BJ (cell line): Measurements from ENCODE around the gene FAM149B1. TPM values are rescaled to one million over a fixed set of nuclear protein-coding genes. Genes with fewer than 3 reads are reported as not detected.
A peak's percentile ranks its signal among the peaks of the same experiment; 100 is the strongest.

Source experiments
- CTCF ChIA-PET: fragments of 350-600 bp; formaldehyde crosslinking; extraction: SDS; loops from one replicate; lab custom pipeline; 2021; ENCODE audit warnings: antibody characterized with exemption, inconsistent platforms; lab: Yijun Ruan, JAX
- POLR2A ChIA-PET: fragments of 300-600 bp; sonication (Branson Sonifier 250); formaldehyde crosslinking; extraction: SDS; loops from one replicate; lab custom pipeline; 2021; ENCODE audit warnings: antibody characterized with exemption; lab: Charles Lee
- DNase-seq: peaks from one replicate; pipeline ENCODE4 v3.0.0-alpha.2; 2011; ENCODE audit warnings: low read depth
- H3K27me3 ChIP-seq: 2 replicates; pipeline ENCODE4 v1.6.0; 2011; ENCODE audit warnings: low read length; ENCODE audit not compliant: control insufficient read depth, insufficient read depth
- H3K36me3 ChIP-seq: 2 replicates; pipeline ENCODE4 v1.5.1; 2011; ENCODE audit warnings: low read length; ENCODE audit not compliant: control insufficient read depth, insufficient read depth
- H3K4me3 ChIP-seq: 2 replicates; pipeline ENCODE4 v1.5.1; 2011; ENCODE audit warnings: low read depth, mild to moderate bottlenecking, control low read depth, low read length
- CTCF ChIP-seq: IDR thresholded peaks from 2 replicates; pipeline ENCODE4 v1.5.1; 2011; ENCODE audit warnings: low read depth, mild to moderate bottlenecking, control low read depth, inconsistent platforms, low read length, moderate library complexity; ENCODE audit not compliant: insufficient read depth
- polyA plus RNA-seq: library from polyadenylated mRNA; depleted of rRNA; stranded (reverse); fragments of >200 nt; gene quantifications from 2 replicates; pipeline ENCODE4 v1.2.3, GENCODE V29; 2011

The FAM149B1 gene
- polyA plus RNA-seq, 1 experiment: 33.0 TPM

- ChIA-PET CTCF (interaction anchor here (0.6 to 2.8 kb wide), 14 partner anchors 9 to 884 kb away, joined by 3 to 13 read pairs (median 5); partner anchors contain the start of genes CFAP70 and DNAJC9), POLR2A (interaction anchor here (0.5 kb wide), 1 partner anchor 327 kb away, joined by 3 read pairs; no protein-coding TSS in a partner anchor)
- peaks cover 3% of the 10 kb centered on the region for H3K27me3 ChIP-seq
- TF ChIP-seq CTCF: peak; percentile 56
- no peak overlapping the region for H3K4me3 ChIP-seq
- no peak for DNase-seq
- no peaks in the 10 kb centered on the region for H3K36me3 ChIP-seq
These were observed 95.9 kb downstream of the FAM149B1 start for GRCh38 chr10:73263693-73264347.

- Histone ChIP-seq H3K36me3 (no peaks in the 10 kb centered on the region), H3K27me3 (peaks cover 4% of the 10 kb centered on the region), H3K4me3 (no peak overlapping the region)
- no peak for TF ChIP-seq CTCF
- ChIA-PET CTCF (interaction anchor here (1.0 to 2.8 kb wide), 12 partner anchors 8 to 379 kb away, joined by 3 to 13 read pairs (median 5); partner anchors contain the start of genes CFAP70 and DNAJC9), POLR2A (interaction anchor here (0.5 kb wide), 1 partner anchor 326 kb away, joined by 3 read pairs; no protein-coding TSS in a partner anchor)
- DNase-seq: no peak
These were observed 96.5 kb downstream of the FAM149B1 start for GRCh38 chr10:73264423-73264822.

- no peak for TF ChIP-seq CTCF
- no peak for DNase-seq
- H3K36me3 ChIP-seq: no peaks in the 10 kb centered on the region
- ChIA-PET CTCF (no interaction called here), POLR2A (interaction anchor here (0.6 kb wide), 1 partner anchor 16 kb away, joined by 3 read pairs; no protein-coding TSS in a partner anchor)
- peaks cover 3% of the 10 kb centered on the region; the same call in 1 of the 2 replicates for H3K27me3 ChIP-seq
- no peak overlapping the region for H3K4me3 ChIP-seq
These were observed 113.2 kb downstream of the FAM149B1 start for GRCh38 chr10:73281097-73281496.

- Histone ChIP-seq H3K27me3 (no peaks in the 10 kb centered on the region), H3K4me3 (no peak overlapping the region), H3K36me3 (no peaks in the 10 kb centered on the region)
- TF ChIP-seq CTCF: no peak
- ChIA-PET POLR2A (no interaction called here), CTCF (no interaction called here)
- no peak for DNase-seq
These were observed 119.5 kb downstream of the FAM149B1 start for GRCh38 chr10:73287441-73287840.

- no peak for TF ChIP-seq CTCF
- CTCF ChIA-PET: no interaction called here
- DNase-seq: no peak
- Histone ChIP-seq H3K36me3 (no peaks in the 10 kb centered on the region), H3K4me3 (no peak overlapping the region), H3K27me3 (no peaks in the 10 kb centered on the region; the same call in 1 of the 2 replicates)
- POLR2A ChIA-PET: no interaction called here
These were observed 122.0 kb downstream of the FAM149B1 start for GRCh38 chr10:73289958-73290357.
